Prostate gland (tissue), 2 donors: ENCODE data around the gene PAXIP1.

Experiments used
- CTCF ChIP-seq, 4 experiments: fragments of 200-600 bp in 2 of 4; fragments of 450-650 bp in 2 of 4; sonication (generic) in 2 of 4; IDR thresholded peaks; 1 replicate in 3 of 4; 2 replicates in 1 of 4; pipeline ENCODE4 v1.5.1; 2016 to 2019; ENCODE audit warnings: antibody characterized with exemption in 4 of 4, mild to moderate bottlenecking in 2 of 4, moderate library complexity in 2 of 4
- POLR2A ChIP-seq: fragments of 450-650 bp; IDR thresholded peaks from one replicate; pipeline ENCODE4 v1.6.1; 2016; ENCODE audit warnings: antibody characterized with exemption, mild to moderate bottlenecking
- POLR2AphosphoS5 ChIP-seq: sonication (generic); formaldehyde crosslinking; IDR thresholded peaks from one replicate; pipeline ENCODE4 v1.6.1; 2017; ENCODE audit warnings: antibody characterized with exemption

- peak in 1 of 4 experiments; percentile 0 for TF ChIP-seq CTCF (IDR thresholded peaks at IDR 0.05)
- peak; percentile 5 for TF ChIP-seq POLR2AphosphoS5
- TF ChIP-seq POLR2A: peak; percentile 34
Measured at GRCh38 chr7:155003376-155004214, 671 bp upstream of the PAXIP1 start.
